K562 (cell line): ENCODE data around the gene FAM50A. TPM values are rescaled to one million over a fixed set of nuclear protein-coding genes. Genes with fewer than 3 reads are reported as not detected.

ENCODE experiments used
- ATAC-seq: fragments of 200-7000 bp; cut with Tn5 transposase; 3 replicates; pipeline ENCODE4 v1.9.1; 2020; ENCODE audit warnings: moderate library complexity
- BruUV-seq: library from RNA; stranded (reverse); fragments of 400-500 nt; replicated peaks from 2 replicates; lab custom pipeline; 2021; lab: Mats Ljungman, UMichigan
- CTCF ChIA-PET: fragments of 300-600 bp; formaldehyde crosslinking; extraction: SDS; loops from one replicate; lab custom pipeline; 2021; ENCODE audit warnings: low intra/inter-chr PET ratio; lab: Yijun Ruan, JAX
- POLR2A ChIA-PET: fragments of 300-600, 350-650 bp; sonication (Branson Sonifier 250); formaldehyde crosslinking; extraction: SDS; loops from one replicate; lab custom pipeline; 2021; ENCODE audit warnings: antibody characterized with exemption, inconsistent platforms; lab: Yijun Ruan, JAX
- DNase-seq, 4 experiments: peaks; one replicate each; pipeline versions ENCODE4 v3.0.0 to v3.0.0-alpha.2; 2011 to 2018; ENCODE audit warnings: low spot score in 3 of 4, mixed read lengths in 3 of 4; ENCODE audit errors: extremely low read depth in 1 of 4
- FAIRE-seq: peaks from 2 replicates; lab custom pipeline; 2011; peaks lifted over from hg19 to GRCh38; lab: Jason Lieb, UNC
- H2AFZ ChIP-seq: 2 replicates; pipeline ENCODE4 v1.6.0; 2011; ENCODE audit warnings: low read depth, low read length, control low read depth, inconsistent platforms
- H3K27ac ChIP-seq: fragments of 200-600 bp; 3 replicates; pipeline ENCODE4 v1.8.0; 2011; ENCODE audit warnings: low read depth, mild to moderate bottlenecking, control low read depth, inconsistent platforms, low read length, moderate library complexity, mixed read lengths; ENCODE audit errors: extremely low read depth
- H3K27me3 ChIP-seq, 2 experiments: fragments of 300-600 bp in 1 of 2; 2 replicates in 1 of 2; 3 replicates in 1 of 2; pipeline versions ENCODE4 v1.6.0 to v1.8.0; 2011; ENCODE audit warnings: inconsistent platforms in 2 of 2, low read length in 2 of 2, mild to moderate bottlenecking in 1 of 2, mixed read lengths in 1 of 2, moderate library complexity in 1 of 2; ENCODE audit not compliant: control insufficient read depth in 2 of 2, insufficient read depth in 2 of 2
- H3K36me3 ChIP-seq: fragments of 300-600 bp; 3 replicates; pipeline ENCODE4 v1.8.0; 2011; ENCODE audit warnings: mild to moderate bottlenecking, low read length, inconsistent platforms; ENCODE audit not compliant: control insufficient read depth, insufficient read depth
- H3K4me1 ChIP-seq, 2 experiments: fragments of 200-600 bp in 1 of 2; replicated peaks in 1 of 2; 2 replicates in 1 of 2; 3 replicates in 1 of 2; pipeline versions ENCODE4 v1.5.1 to v1.8.0; 2011; ENCODE audit warnings: inconsistent platforms in 2 of 2, low read length in 2 of 2, mild to moderate bottlenecking in 1 of 2, mixed read lengths in 1 of 2, moderate library complexity in 1 of 2; ENCODE audit not compliant: control insufficient read depth in 2 of 2, insufficient read depth in 2 of 2
- H3K4me2 ChIP-seq: 2 replicates; pipeline ENCODE4 v1.6.1; 2011; ENCODE audit warnings: low read length, control low read depth, inconsistent platforms, mixed read lengths; ENCODE audit not compliant: insufficient read depth
- H3K4me3 ChIP-seq: fragments of 200-600 bp; sonication (generic), shearing (Covaris generic); 2 replicates; pipeline ENCODE4 v1.5.1; 2016; ENCODE audit warnings: control low read depth, inconsistent platforms
- H3K79me2 ChIP-seq: fragments of 200-600 bp; 3 replicates; pipeline ENCODE4 v1.8.0; 2011; ENCODE audit warnings: low read length, inconsistent platforms; ENCODE audit not compliant: control insufficient read depth, insufficient read depth
- H3K9ac ChIP-seq, 2 experiments: 2 replicates each; pipeline versions ENCODE4 v1.6.0 to v1.6.1; 2011; ENCODE audit warnings: low read depth in 2 of 2, low read length in 2 of 2, control low read depth in 1 of 2, inconsistent platforms in 1 of 2, mild to moderate bottlenecking in 1 of 2, mixed read lengths in 1 of 2; ENCODE audit not compliant: insufficient read depth in 1 of 2
- H3K9me1 ChIP-seq: one replicate; pipeline ENCODE4 v1.6.0; 2011; ENCODE audit warnings: inconsistent platforms, mild to moderate bottlenecking, low read length, moderate library complexity; ENCODE audit not compliant: control insufficient read depth, insufficient read depth
- H3K9me3 ChIP-seq: replicated peaks from 2 replicates; pipeline ENCODE4 v1.5.1; 2011; ENCODE audit warnings: low read depth, low read length, inconsistent platforms; ENCODE audit not compliant: control insufficient read depth, insufficient read depth
- H4K20me1 ChIP-seq: replicated peaks from 2 replicates; pipeline ENCODE4 v1.6.1; 2011; ENCODE audit warnings: low read length, inconsistent platforms, mixed read lengths; ENCODE audit not compliant: control insufficient read depth, insufficient read depth
- BRD9 ChIP-seq: fragments of 450-650 bp; IDR thresholded peaks from 2 replicates; pipeline ENCODE4 v1.6.1; 2018; ENCODE audit warnings: low read depth; ENCODE audit not compliant: partially characterized antibody
- CCAR2 ChIP-seq: fragments of 200-400 bp; formaldehyde crosslinking; IDR thresholded peaks from 2 replicates; pipeline ENCODE4 v1.6.1; 2017; ENCODE audit warnings: mild to moderate bottlenecking, low read depth, low read length
- HNRNPL ChIP-seq: fragments of 200-400 bp; formaldehyde crosslinking; IDR thresholded peaks from 2 replicates; pipeline ENCODE4 v1.6.1; 2017; ENCODE audit warnings: low read depth, mild to moderate bottlenecking, low read length
- NR3C1 ChIP-seq: sonication (generic); formaldehyde crosslinking; IDR thresholded peaks from 2 replicates; pipeline ENCODE4 v1.8.1; 2022; ENCODE audit warnings: missing genetic modification reagents
- ZNF644 ChIP-seq: fragments of 200-800 bp; sonication (Bioruptor generic); IDR thresholded peaks from 2 replicates; pipeline ENCODE4 v1.6.1; 2016; ENCODE audit warnings: low read depth, missing genetic modification characterization, missing compliant biosample characterization
- WGBS: fragments of 100-300 bp; shearing (Covaris generic); methylation state at CpG from one replicate; pipeline ENCODE4 v1.1.6; 2016; ENCODE audit warnings: low coverage, mixed read lengths; ENCODE audit not compliant: insufficient coverage; ENCODE audit errors: missing lambda C conversion rate; 5-methylcytosine and 5-hydroxymethylcytosine counted together
- in situ Hi-C: fragments of 300-500 bp; cut with MboI; formaldehyde crosslinking; loops from 4 replicates; pipeline ENCODE4 v1.15.0; 2018; ENCODE audit warnings: inconsistent platforms, mixed read lengths
- intact Hi-C: fragments of 100-400 bp; cut with micrococcal nuclease; formaldehyde crosslinking; loops from 2 replicates; pipeline ENCODE4 v1.14.2; 2022
- polyA plus RNA-seq, 8 experiments: library from polyadenylated mRNA; depleted of rRNA in 4 of 8; stranded (reverse) in 5 of 8; unstranded in 3 of 8; fragments of >200 nt; fragmentation: Nextera tagmentation in 2 of 8; fragmentation: Illumina TruSeq in 1 of 8; extraction: Ambion mirVana in 2 of 8; extraction: Trizol in 1 of 8; gene quantifications; 2 replicates each; pipeline versions ENCODE4 v1.2.1 to v1.2.3, GENCODE V29; 2011 to 2014; ENCODE audit warnings: inconsistent platforms in 1 of 8, missing spikeins in 1 of 8
- total RNA-seq, 7 experiments: library from RNA; depleted of rRNA in 6 of 7; stranded (reverse); fragments of >200 nt in 6 of 7; fragmentation: Illumina TruSeq in 2 of 7; extraction: Trizol in 2 of 7; gene quantifications; 2 replicates each; pipeline versions ENCODE4 v1.2.1 to v1.2.3, GENCODE V29; 2011 to 2021; ENCODE audit warnings: low replicate concordance in 1 of 7
- TF ChIP-seq, protein P1 (sequence below): IDR thresholded peaks from 2 replicates; pipeline ENCODE4 v1.6.1; 2011; ENCODE audit warnings: borderline replicate concordance, low read depth, mild to moderate bottlenecking, moderate library complexity, low read length; ENCODE audit not compliant: insufficient read depth, poor library complexity, severe bottlenecking
- TF ChIP-seq, protein P2 (sequence below): fragments of 450-650 bp; formaldehyde crosslinking; IDR thresholded peaks from 2 replicates; pipeline ENCODE4 v1.4.0; 2022; ENCODE audit warnings: missing genetic modification characterization
- TF ChIP-seq, protein P3 (sequence below): fragments of 450-650 bp; IDR thresholded peaks from 2 replicates; pipeline ENCODE4 v1.6.1; 2014; ENCODE audit warnings: low read depth, mild to moderate bottlenecking, moderate library complexity, borderline replicate concordance

Gene FAM50A
- total and polyA plus RNA-seq, 9 of the 15 experiments (the other 6 are each of a cell fraction or from before 2014, with no cell fraction given): 4.4 to 114 (median 67.3) TPM

DNA sequence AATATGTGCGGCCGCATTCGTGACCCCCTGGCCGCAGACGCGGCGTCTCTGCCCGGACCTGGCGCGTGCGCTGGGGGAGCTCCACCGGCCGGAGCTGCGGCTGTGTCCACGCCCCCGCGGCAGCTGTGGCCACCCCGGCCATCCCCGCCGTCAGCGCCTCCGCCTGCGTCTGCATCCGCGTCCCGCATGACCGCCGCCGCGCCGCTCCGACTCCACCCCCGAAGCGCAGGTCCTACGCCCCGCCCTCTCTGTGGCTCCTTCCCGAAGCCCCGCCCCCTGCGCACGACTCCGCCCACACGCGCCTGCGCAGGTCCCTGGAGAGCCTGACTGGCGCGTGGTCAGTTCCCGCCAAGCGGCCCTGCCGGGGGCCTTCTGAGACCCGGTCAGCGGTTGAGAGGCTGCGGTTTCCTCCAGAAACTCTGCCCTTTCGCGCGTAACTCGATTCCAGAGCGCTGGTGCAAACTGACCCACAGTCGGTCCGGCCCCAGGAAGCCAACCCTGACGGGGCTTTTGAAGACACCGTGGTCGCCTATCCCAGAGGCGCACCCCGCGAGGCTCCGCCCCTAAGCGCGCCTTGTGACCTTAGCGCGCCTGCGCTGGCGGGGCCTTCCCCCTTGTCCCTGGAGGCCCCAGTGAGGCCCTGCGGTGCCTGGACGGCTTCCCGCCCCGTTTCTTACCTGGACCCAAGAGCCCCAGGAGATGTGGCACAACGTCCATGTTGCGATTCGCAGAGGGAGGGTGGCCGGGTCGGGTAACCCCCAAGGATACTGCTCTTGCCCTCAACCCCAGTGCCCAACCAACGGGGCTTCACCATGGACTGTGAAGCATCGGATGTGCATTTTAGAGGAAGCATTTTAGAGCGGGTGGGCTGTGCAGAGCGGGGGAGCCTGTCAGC is 35.0 kb downstream of the FAM50A start, which contains the start of gene LAGE3 (continued):
- TF ChIP-seq, protein P1, sequence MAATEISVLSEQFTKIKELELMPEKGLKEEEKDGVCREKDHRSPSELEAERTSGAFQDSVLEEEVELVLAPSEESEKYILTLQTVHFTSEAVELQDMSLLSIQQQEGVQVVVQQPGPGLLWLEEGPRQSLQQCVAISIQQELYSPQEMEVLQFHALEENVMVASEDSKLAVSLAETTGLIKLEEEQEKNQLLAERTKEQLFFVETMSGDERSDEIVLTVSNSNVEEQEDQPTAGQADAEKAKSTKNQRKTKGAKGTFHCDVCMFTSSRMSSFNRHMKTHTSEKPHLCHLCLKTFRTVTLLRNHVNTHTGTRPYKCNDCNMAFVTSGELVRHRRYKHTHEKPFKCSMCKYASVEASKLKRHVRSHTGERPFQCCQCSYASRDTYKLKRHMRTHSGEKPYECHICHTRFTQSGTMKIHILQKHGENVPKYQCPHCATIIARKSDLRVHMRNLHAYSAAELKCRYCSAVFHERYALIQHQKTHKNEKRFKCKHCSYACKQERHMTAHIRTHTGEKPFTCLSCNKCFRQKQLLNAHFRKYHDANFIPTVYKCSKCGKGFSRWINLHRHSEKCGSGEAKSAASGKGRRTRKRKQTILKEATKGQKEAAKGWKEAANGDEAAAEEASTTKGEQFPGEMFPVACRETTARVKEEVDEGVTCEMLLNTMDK: no peak
- no peak for TF ChIP-seq ZNF644
- TF ChIP-seq, protein P2, sequence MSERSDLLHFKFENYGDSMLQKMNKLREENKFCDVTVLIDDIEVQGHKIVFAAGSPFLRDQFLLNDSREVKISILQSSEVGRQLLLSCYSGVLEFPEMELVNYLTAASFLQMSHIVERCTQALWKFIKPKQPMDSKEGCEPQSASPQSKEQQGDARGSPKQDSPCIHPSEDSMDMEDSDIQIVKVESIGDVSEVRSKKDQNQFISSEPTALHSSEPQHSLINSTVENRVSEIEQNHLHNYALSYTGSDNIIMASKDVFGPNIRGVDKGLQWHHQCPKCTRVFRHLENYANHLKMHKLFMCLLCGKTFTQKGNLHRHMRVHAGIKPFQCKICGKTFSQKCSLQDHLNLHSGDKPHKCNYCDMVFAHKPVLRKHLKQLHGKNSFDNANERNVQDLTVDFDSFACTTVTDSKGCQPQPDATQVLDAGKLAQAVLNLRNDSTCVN (CRISPR knock-in tag): no peak; the same call in 1 of the 2 replicates

DNA sequence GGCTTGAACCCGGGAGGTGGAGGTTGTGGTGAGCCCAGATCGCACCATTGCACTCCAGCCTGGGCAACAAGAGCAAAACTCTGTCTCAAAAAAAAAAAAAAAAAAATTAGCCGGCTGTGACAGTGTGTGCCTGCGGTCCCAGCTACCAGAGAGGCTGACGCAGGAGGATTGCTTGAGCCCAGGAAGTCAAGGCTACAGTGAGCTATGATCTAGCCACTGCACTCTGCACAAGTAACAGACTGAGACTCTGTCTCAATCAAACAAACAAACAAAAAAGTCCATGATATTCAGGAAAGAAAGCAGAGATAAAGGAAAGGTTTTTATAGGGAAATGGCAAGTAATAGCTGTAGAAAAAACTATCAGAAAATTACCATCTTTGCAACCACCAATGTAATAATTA is 37.3 kb downstream of the FAM50A start:
- WGBS: 90% methylated on average over 3 of the region's 5 CpGs
- POLR2A ChIA-PET: interaction anchor here (1.7 kb wide), 1 partner anchor 9 kb away, joined by 5 read pairs; the partner anchor contains the start of gene SLC10A3
- CTCF ChIA-PET: no interaction called here
- Histone ChIP-seq H3K27me3 (no peaks in the 10 kb centered on the region), H4K20me1 (no peaks in the 10 kb centered on the region), H3K36me3 (peaks cover 30% of the 10 kb centered on the region), H3K79me2 (peaks cover 43% of the 10 kb centered on the region), H3K9me1 (no peaks in the 10 kb centered on the region), H3K9ac (no peak overlapping the region), H3K4me2 (no peak overlapping the region), H3K9me3 (no peaks in the 10 kb centered on the region), H3K4me3 (no peak overlapping the region), H3K4me1 (peaks cover 48 to 69% of the 10 kb centered on the region in 2 experiments), H2AFZ (no peak overlapping the region), H3K27ac (no peak overlapping the region)
- no peak for FAIRE-seq
- in situ Hi-C loops: no loop called here
- DNase-seq: no peak
- TF ChIP-seq BRD9 (no peak), CCAR2 (no peak), NR3C1 (CRISPR knock-in tag) (no peak), HNRNPL (no peak)
- TF ChIP-seq, protein P3, sequence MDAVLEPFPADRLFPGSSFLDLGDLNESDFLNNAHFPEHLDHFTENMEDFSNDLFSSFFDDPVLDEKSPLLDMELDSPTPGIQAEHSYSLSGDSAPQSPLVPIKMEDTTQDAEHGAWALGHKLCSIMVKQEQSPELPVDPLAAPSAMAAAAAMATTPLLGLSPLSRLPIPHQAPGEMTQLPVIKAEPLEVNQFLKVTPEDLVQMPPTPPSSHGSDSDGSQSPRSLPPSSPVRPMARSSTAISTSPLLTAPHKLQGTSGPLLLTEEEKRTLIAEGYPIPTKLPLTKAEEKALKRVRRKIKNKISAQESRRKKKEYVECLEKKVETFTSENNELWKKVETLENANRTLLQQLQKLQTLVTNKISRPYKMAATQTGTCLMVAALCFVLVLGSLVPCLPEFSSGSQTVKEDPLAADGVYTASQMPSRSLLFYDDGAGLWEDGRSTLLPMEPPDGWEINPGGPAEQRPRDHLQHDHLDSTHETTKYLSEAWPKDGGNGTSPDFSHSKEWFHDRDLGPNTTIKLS: no peak
- BruUV-seq: no TSS peak
- intact Hi-C loops: loop anchor here (5.0 kb wide), 1 partner anchor 36 kb away; the partner anchor contains the start of gene FAM3A
- no peak for ATAC-seq
